GM12873 (cell line): ENCODE measurements around the gene PACRGL.

Source experiments
- TF ChIP-seq, protein P1 (sequence below): IDR thresholded peaks from 2 replicates; pipeline ENCODE4 v1.5.1; 2012; ENCODE audit warnings: low read depth, mild to moderate bottlenecking, moderate library complexity, low read length, control low read depth; ENCODE audit not compliant: insufficient read depth; ENCODE audit errors: missing control alignments

Gene PACRGL

DNA sequence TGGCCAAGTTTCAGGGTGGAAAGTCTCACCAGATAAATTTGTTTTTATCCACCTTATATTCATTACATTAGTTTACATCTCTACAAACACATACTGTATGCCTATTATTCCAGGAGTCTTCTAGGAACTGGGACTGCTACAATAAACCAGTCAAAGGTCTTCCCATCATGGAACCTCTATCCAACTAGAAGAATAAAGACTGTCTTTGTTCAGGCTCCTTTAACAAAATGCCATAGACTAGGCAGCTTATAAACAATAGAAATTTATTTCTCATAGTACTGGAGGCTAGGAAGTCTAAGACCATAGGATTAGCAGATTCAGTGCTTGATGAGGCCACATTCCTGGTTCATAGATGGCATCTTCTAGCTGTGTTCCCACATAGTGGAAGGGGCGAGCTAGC, 61.6 kb downstream of the PACRGL start:
- TF ChIP-seq, protein P1, sequence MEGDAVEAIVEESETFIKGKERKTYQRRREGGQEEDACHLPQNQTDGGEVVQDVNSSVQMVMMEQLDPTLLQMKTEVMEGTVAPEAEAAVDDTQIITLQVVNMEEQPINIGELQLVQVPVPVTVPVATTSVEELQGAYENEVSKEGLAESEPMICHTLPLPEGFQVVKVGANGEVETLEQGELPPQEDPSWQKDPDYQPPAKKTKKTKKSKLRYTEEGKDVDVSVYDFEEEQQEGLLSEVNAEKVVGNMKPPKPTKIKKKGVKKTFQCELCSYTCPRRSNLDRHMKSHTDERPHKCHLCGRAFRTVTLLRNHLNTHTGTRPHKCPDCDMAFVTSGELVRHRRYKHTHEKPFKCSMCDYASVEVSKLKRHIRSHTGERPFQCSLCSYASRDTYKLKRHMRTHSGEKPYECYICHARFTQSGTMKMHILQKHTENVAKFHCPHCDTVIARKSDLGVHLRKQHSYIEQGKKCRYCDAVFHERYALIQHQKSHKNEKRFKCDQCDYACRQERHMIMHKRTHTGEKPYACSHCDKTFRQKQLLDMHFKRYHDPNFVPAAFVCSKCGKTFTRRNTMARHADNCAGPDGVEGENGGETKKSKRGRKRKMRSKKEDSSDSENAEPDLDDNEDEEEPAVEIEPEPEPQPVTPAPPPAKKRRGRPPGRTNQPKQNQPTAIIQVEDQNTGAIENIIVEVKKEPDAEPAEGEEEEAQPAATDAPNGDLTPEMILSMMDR = no peak

DNA sequence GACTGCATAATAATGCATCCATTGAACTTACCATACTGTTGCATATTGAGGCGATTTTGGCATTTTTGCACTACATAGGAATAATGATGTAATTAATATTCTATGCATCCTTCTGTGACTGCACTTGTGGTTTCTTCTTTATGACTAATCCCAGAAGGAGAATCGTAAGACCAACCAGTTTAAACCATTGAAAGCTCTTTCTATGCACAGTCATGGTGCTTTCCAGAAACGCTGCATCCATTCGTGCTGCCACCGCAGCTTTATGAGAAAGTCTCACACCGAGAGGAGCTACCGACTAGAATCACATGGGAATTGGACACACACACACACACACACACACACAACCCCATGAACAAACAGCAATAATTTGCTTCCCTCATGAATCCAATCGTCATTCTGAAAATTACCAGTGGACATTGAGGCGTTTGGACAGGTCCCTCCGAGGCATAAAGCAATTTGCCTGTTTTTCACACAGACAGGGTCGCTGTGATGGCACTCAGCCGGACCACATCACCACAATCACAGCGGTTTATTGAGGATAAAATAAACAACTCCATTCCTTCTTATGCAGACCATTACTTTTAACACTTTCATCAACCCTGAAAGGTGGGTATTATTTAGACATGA, 64.2 kb downstream of the PACRGL start:
- TF ChIP-seq, protein P1 = no peak

DNA sequence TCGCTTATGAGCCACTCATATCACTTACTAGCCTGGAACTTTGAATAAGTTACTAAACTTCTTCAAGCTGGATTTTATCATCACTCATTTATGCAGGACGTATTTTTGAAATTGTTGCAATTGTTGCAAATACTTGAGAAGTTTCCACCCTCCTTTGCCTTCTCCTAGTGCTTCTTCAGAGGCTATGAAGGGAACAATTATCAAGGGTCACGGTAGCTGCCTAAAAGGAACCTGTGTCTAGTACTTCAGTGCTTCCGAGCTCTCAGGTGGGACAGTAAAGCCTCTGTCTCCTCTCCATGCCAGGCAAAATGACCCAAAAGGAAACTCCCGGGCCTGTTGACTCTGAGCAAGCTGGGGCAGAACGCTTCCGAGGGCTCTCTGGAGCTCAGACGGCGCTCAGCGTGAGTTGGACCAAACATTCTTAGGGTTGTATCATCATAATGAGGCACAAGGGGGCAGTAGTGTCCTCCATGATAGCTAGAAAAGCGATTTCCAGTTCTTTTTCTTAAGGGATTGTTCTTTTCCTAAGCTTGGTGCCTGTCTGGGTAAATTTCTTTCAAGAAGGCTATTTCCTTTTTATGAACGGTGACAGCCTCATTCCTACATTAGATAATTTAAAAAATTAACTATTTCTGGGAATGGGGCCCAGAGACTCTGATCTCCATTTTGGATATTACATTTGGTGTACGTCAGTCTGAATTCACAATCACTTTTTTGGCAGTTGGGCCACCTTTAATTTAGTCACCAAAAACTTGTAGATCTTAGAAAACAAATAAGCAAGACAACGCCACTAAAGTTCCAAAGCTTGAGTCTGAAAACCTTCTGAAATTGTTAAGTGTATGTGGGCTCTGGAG, 73.1 kb downstream of the PACRGL start:
- TF ChIP-seq, protein P1 = peak; percentile 76

DNA sequence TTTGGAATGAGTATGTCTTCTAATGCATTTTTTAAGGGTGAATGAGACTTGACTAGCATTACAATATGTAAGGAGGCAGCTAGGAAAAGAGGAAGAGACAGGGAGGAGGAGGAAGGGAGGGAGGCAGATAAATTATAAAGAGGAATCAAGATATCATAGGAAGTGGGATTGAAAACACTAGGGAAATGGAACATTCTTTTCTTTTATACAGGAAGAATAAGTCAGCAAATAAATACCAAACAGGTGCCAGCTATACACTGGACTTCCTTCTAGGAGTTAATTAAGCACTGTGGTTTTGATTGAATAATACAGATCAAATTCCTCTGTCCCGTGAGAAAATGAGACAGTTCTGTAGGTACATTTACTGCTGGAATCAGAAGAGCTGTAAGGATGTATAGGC, 78.6 kb downstream of the PACRGL start:
- TF ChIP-seq, protein P1 = no peak

DNA sequence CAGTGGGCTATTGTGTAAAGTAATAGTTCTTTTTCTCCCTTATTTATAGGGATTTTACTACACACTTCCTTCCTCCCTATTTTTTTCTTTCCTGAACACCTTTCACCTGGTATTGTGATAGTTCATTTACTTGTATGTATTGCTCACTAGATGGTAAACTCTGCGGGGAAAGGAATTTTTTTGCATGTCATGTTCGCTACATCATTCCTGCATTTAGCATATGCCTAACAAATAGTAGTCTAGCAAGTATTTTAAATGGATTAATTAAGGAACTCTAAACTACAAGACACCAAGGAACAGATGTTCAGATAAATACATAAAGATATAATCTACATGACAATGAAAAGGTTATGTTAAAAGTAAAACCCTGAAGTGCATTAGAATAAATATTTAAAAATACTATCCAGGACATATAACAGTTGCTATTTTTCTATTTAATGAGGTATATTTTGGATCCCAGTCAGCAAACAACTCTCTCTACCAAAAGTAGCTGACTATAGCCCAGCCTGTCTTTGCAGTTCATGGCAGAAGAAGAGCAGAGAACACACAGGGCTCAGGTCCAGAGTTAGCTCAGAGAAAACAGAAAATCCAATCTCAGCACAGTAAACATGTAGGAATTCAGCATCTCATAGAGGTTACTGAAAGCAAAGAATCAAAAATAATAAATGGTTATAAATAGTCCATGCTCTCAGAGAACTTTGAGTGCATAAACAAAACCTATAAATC, 87.8 kb downstream of the PACRGL start:
- TF ChIP-seq, protein P1 = no peak
